ENCODE results near the gene ATG4C.

ATG4C gene

DNA sequence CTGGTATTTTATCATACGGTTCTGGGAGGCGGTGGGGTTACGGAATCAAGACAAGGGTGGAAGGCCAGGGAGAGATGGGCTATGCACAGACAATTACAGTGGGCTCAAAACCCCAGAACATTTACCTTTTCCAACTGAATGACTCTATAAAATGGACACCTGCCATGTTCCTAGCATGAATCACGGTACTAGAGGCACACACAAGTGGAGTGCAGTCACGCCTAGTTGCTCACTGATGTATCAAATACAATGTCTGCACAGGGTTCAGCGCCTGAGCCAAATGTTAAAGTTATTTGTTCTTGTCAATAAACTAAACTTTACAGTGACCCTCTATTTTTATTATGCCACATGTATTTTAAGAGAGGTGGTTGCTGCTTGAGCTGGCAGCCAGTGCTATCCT lies 121.4 kb downstream of the ATG4C start:
- no peak for DNase-seq (ENCODE audit: low read depth)

DNA sequence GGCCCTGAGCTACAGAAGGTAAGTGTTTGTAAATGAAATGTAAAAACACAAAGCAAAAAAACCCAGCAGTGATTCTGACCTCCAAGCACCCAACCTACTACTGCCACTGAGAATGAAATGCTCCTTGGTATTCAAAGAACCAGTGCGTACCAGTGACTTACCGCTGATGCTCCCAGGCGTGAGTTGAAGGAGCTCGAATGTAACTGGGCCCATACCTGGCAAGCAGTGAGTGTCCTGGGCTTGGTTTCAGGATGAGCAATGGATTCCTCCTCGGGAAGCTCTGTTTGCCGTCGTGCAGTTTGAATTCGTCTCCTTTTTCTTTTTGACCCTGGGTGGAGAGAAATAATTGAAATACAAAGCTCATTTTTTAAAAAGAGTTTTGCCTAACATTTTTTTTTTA lies 121.9 kb downstream of the ATG4C start:
- DNase-seq (ENCODE audit: low read depth): no peak

DNA sequence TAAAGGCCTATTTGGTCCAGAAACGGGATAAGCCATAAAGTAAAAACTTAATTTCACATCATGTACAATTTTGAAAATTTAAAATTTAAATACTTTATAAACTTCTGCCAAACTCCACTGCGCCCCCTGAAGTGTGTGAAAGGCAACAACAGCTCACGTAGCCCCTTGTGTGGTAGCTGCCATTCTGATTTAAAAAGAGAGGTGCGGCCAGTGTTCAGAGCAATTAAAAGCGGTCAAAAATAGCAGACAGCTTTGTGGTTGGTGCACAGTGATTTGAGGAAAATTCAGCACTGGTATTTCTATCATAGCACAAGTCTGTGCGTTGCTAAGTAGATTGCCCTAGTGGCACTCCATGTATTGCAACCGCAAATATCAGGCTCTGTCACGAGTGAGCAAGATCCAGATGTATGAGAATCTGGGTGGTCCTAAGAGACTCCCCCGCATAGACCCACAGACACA lies 122.5 kb downstream of the ATG4C start:
- no peak for DNase-seq (ENCODE audit: low read depth)

DNA sequence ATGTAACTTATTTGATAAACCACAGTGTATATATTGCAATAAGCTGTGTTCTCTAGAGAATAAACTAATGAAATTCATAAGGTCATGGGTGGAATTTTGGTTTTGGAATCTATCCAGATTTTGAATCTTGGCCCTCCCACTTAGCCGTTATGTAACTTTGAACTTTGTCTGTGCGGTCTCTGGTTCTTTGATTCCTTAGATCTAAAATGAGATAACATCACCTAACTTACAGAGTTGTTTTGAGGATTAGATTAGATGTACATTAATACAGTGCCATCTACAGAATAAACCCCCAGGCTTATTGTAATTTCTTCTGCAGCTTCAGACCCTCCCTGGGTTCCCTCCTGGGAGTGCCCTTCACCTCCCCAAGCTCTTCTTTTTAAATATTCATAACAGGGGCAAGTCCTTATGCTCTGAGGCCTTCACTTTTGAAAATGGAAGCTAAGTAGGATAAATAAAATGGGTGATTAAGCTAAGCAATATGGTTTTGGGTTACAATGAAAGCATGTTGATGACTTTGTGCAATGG lies 124.3 kb downstream of the ATG4C start:
- no peak for DNase-seq (ENCODE audit: low read depth)

DNA sequence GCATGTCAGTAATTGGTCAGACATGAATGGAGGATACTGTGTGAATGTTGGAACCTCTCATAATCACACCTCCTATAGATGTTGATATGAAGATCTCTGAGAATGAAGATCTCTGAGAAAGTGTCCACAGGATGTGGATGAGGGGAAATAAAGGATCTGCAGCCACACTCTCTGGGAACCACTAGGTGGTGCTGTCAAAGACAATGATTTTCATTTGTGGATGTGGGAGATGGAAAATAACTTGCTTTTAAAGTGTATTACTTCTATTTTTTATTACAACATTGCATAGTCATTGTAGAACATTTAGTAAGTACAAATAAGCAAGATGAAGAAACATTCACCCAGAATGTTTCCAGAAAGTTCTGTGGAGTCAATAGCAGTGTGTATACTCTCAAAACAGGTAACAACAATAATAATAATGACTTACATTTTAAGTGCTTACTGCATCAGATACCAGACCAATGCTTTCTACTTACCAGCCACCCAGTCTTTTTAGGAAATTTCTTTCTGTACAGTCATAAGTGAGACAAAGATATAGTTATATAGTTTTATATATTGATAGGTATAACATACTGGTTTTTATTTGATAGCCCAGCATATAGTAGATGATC lies 128.2 kb downstream of the ATG4C start:
- no peak for DNase-seq (ENCODE audit: low read depth)

Measured in T-helper 22 cell (primary cell).